ENCODE data around the gene DUSP16.
"Not testable (repeated sequence)": the region's sequence is repeated elsewhere in the genome, so short reads cannot be mapped to it uniquely, and the experiment has no call there.

DUSP16 gene

GRCh38 chr12:12585115-12585863 is 22.6 kb upstream of the DUSP16 start:
- DNase-seq (ENCODE audit: low read depth): no peak

GRCh38 chr12:12583510-12584178 is 21.0 kb upstream of the DUSP16 start:
- no peak for DNase-seq (ENCODE audit: low read depth)

GRCh38 chr12:12582895-12583303 is 20.2 kb upstream of the DUSP16 start:
- peak; percentile 53 for DNase-seq (ENCODE audit: low read depth)

- DNase-seq (ENCODE audit: low read depth): no peak
These were observed 19.7 kb upstream of the DUSP16 start for GRCh38 chr12:12582193-12582881.

- not testable (repeated sequence) for DNase-seq (ENCODE audit: low read depth)
These were observed 18.1 kb upstream of the DUSP16 start for GRCh38 chr12:12580716-12581115.

- no peak for DNase-seq (ENCODE audit: low read depth)
These were observed 15.1 kb upstream of the DUSP16 start for GRCh38 chr12:12577786-12578185.

GRCh38 chr12:12572659-12573058 is 10.0 kb upstream of the DUSP16 start:
- DNase-seq (ENCODE audit: low read depth): no peak

GRCh38 chr12:12565971-12566370 is 3.3 kb upstream of the DUSP16 start:
- DNase-seq (ENCODE audit: low read depth): not testable (repeated sequence)

- DNase-seq (ENCODE audit: low read depth): no peak
These were observed 2.2 kb upstream of the DUSP16 start for GRCh38 chr12:12564911-12565310.

GRCh38 chr12:12563290-12563928 is 746 bp upstream of the DUSP16 start:
- DNase-seq (ENCODE audit: low read depth): no peak

- no peak for DNase-seq (ENCODE audit: low read depth)
These were observed 613 bp downstream of the DUSP16 start for GRCh38 chr12:12562016-12562483.

GRCh38 chr12:12561371-12562015 is 1.2 kb downstream of the DUSP16 start:
- peak; percentile 30 for DNase-seq (ENCODE audit: low read depth)

- peak; percentile 20 for DNase-seq (ENCODE audit: low read depth)
These were observed 1.9 kb downstream of the DUSP16 start for GRCh38 chr12:12560587-12561370.

- no peak for DNase-seq (ENCODE audit: low read depth)
These were observed 2.9 kb downstream of the DUSP16 start for GRCh38 chr12:12559719-12560296.

- no peak for DNase-seq (ENCODE audit: low read depth)
These were observed 4.4 kb downstream of the DUSP16 start for GRCh38 chr12:12558291-12558690.

- DNase-seq (ENCODE audit: low read depth): no peak
These were observed 4.9 kb downstream of the DUSP16 start for GRCh38 chr12:12557733-12558132.

GRCh38 chr12:12555656-12556055 is 7.0 kb downstream of the DUSP16 start:
- DNase-seq (ENCODE audit: low read depth): no peak

GRCh38 chr12:12553208-12553785 is 9.4 kb downstream of the DUSP16 start:
- DNase-seq (ENCODE audit: low read depth): no peak

GRCh38 chr12:12551115-12551514 is 11.5 kb downstream of the DUSP16 start:
- no peak for DNase-seq (ENCODE audit: low read depth)

- no peak for DNase-seq (ENCODE audit: low read depth)
These were observed 12.4 kb downstream of the DUSP16 start for GRCh38 chr12:12550277-12550676.

All from activated T-cell treated with anti-CD3 and anti-CD28 coated beads for 24 hours (primary cell).